IMR-90 (cell line): ENCODE data around the gene PADI1. TPM values are rescaled to one million over a fixed set of nuclear protein-coding genes. Genes with fewer than 3 reads are reported as not detected.

Experiments used
- ATAC-seq: fragments of 200-7000 bp; cut with Tn5 transposase; 2 replicates; pipeline ENCODE4 v1.9.1; 2020; ENCODE audit warnings: low read depth, mild to moderate bottlenecking, moderate library complexity
- BruUV-seq: library from RNA; stranded (reverse); fragments of 400-500 nt; replicated peaks from 2 replicates; lab custom pipeline; 2021; lab: Mats Ljungman, UMichigan
- CTCF ChIA-PET: fragments of 300-600 bp; formaldehyde crosslinking; extraction: SDS; loops from one replicate; lab custom pipeline; 2021; ENCODE audit warnings: antibody characterized with exemption; lab: Yijun Ruan, JAX
- POLR2A ChIA-PET: fragments of 300-600 bp; sonication (Branson Sonifier 250); formaldehyde crosslinking; loops from one replicate; lab custom pipeline; 2022; ENCODE audit warnings: antibody characterized with exemption; ENCODE audit not compliant: unreplicated experiment; lab: Charles Lee
- DNase-seq: peaks from one replicate; pipeline ENCODE4 v3.0.0; 2013
- H2AFZ ChIP-seq: replicated peaks from 2 replicates; pipeline ENCODE3; 2013; ENCODE audit warnings: low read length, mild to moderate bottlenecking; ENCODE audit not compliant: poor library complexity
- H2AK5ac ChIP-seq: 2 replicates; pipeline ENCODE4 v1.6.1; 2013; ENCODE audit warnings: low read depth, low read length, inconsistent platforms
- H2AK9ac ChIP-seq: replicated peaks from 2 replicates; pipeline ENCODE3; 2013; ENCODE audit warnings: mild to moderate bottlenecking, low read depth, low read length, moderate library complexity; ENCODE audit not compliant: poor library complexity
- H2BK120ac ChIP-seq: 2 replicates; pipeline ENCODE4 v1.6.1; 2013; ENCODE audit warnings: low read depth, low read length, inconsistent platforms
- H2BK15ac ChIP-seq: 3 replicates; pipeline ENCODE4 v1.6.1; 2013; ENCODE audit warnings: low read depth, low read length, inconsistent platforms
- H2BK20ac ChIP-seq: 2 replicates; pipeline ENCODE4 v1.6.1; 2013; ENCODE audit warnings: low read depth, mild to moderate bottlenecking, inconsistent platforms, low read length, moderate library complexity
- H2BK5ac ChIP-seq: 2 replicates; pipeline ENCODE4 v1.6.1; 2013; ENCODE audit warnings: mild to moderate bottlenecking, low read depth, low read length, inconsistent platforms; ENCODE audit not compliant: poor library complexity, severe bottlenecking
- H3K14ac ChIP-seq: replicated peaks from 2 replicates; pipeline ENCODE4 v1.6.1; 2013; ENCODE audit warnings: low read depth, low read length, inconsistent platforms
- H3K18ac ChIP-seq: 2 replicates; pipeline ENCODE4 v1.6.1; 2013; ENCODE audit warnings: low read depth, low read length, control low read depth
- H3K23ac ChIP-seq: 2 replicates; pipeline ENCODE4 v1.6.1; 2013; ENCODE audit warnings: low read depth, low read length, inconsistent platforms
- H3K27ac ChIP-seq: 2 replicates; pipeline ENCODE4 v1.5.1; 2013; ENCODE audit warnings: mild to moderate bottlenecking, control low read depth, low read length; ENCODE audit not compliant: insufficient read depth
- H3K27me3 ChIP-seq: 2 replicates; pipeline ENCODE4 v1.6.1; 2013; ENCODE audit warnings: low read length; ENCODE audit not compliant: control insufficient read depth, insufficient read depth
- H3K36me3 ChIP-seq: 2 replicates; pipeline ENCODE4 v1.6.1; 2013; ENCODE audit warnings: low read length, mixed read lengths; ENCODE audit not compliant: control insufficient read depth, insufficient read depth
- H3K4ac ChIP-seq: 2 replicates; pipeline ENCODE4 v1.6.1; 2013; ENCODE audit warnings: low read depth, low read length, inconsistent platforms
- H3K4me1 ChIP-seq: 2 replicates; pipeline ENCODE4 v1.6.1; 2013; ENCODE audit warnings: low read length, mixed read lengths; ENCODE audit not compliant: control insufficient read depth, insufficient read depth
- H3K4me2 ChIP-seq: 2 replicates; pipeline ENCODE4 v1.6.1; 2013; ENCODE audit warnings: low read depth, mild to moderate bottlenecking, control low read depth, low read length, moderate library complexity
- H3K4me3 ChIP-seq: 2 replicates; pipeline ENCODE4 v1.5.1; 2013; ENCODE audit warnings: low read depth, mild to moderate bottlenecking, control low read depth, low read length, moderate library complexity; ENCODE audit not compliant: insufficient read depth
- H3K56ac ChIP-seq: 2 replicates; pipeline ENCODE4 v1.6.1; 2013; ENCODE audit warnings: low read length, inconsistent platforms; ENCODE audit not compliant: insufficient read depth; ENCODE audit errors: extremely low read depth
- H3K79me1 ChIP-seq, 2 experiments: 2 replicates each; pipeline ENCODE4 v1.6.1; 2013; ENCODE audit warnings: low read length in 2 of 2, inconsistent platforms in 1 of 2, low read depth in 1 of 2
- H3K9ac ChIP-seq: 2 replicates; pipeline ENCODE4 v1.6.1; 2013; ENCODE audit warnings: low read depth, low read length, control low read depth
- H3K9me1 ChIP-seq: 2 replicates; pipeline ENCODE4 v1.6.1; 2013; ENCODE audit warnings: low read length, inconsistent platforms; ENCODE audit not compliant: insufficient read depth
- H3K9me3 ChIP-seq: 2 replicates; pipeline ENCODE4 v1.6.1; 2013; ENCODE audit warnings: low read length; ENCODE audit not compliant: control insufficient read depth, insufficient read depth
- H4K20me1 ChIP-seq: 2 replicates; pipeline ENCODE4 v1.6.1; 2013; ENCODE audit warnings: low read length, inconsistent platforms; ENCODE audit not compliant: insufficient read depth
- H4K5ac ChIP-seq: 2 replicates; pipeline ENCODE4 v1.6.1; 2013; ENCODE audit warnings: mild to moderate bottlenecking, low read depth, low read length, control low read depth
- H4K8ac ChIP-seq, 2 experiments: 2 replicates each; pipeline ENCODE4 v1.6.1; 2013; ENCODE audit warnings: low read depth in 2 of 2, low read length in 2 of 2, control low read depth in 1 of 2, inconsistent platforms in 1 of 2
- H4K91ac ChIP-seq: 2 replicates; pipeline ENCODE4 v1.6.1; 2013; ENCODE audit warnings: low read depth, low read length, inconsistent platforms; ENCODE audit not compliant: insufficient read depth
- BHLHE40 ChIP-seq: fragments of 150-350 bp; IDR thresholded peaks from 2 replicates; pipeline ENCODE4 v1.6.1; 2016; ENCODE audit warnings: mild to moderate bottlenecking, low read depth, low read length
- CHD1 ChIP-seq: IDR thresholded peaks from 2 replicates; pipeline ENCODE4 v1.6.1; 2012; ENCODE audit warnings: low read depth, low read length, improper control_type of control experiment
- FOS ChIP-seq: fragments of 150-350 bp; IDR thresholded peaks from 2 replicates; pipeline ENCODE4 v1.6.1; 2016; ENCODE audit warnings: low read depth, low read length
- MAFK ChIP-seq: IDR thresholded peaks from 2 replicates; pipeline ENCODE4 v1.6.1; 2012; ENCODE audit warnings: low read depth, low read length, improper control_type of control experiment
- MAZ ChIP-seq: IDR thresholded peaks from 2 replicates; pipeline ENCODE4 v1.6.1; 2012; ENCODE audit warnings: low read depth, mild to moderate bottlenecking, low read length, improper control_type of control experiment, moderate library complexity, borderline replicate concordance
- MXI1 ChIP-seq: IDR thresholded peaks from 2 replicates; pipeline ENCODE4 v1.6.1; 2012; ENCODE audit warnings: low read depth, mild to moderate bottlenecking, low read length, moderate library complexity, borderline replicate concordance
- NFE2L2 ChIP-seq: fragments of 150-350 bp; IDR thresholded peaks from 2 replicates; pipeline ENCODE4 v1.6.1; 2016; ENCODE audit warnings: low read depth, mild to moderate bottlenecking, low read length
- POLR2A ChIP-seq: IDR thresholded peaks from 2 replicates; pipeline ENCODE4 v1.6.1; 2012; ENCODE audit warnings: mild to moderate bottlenecking, low read depth, low read length
- RAD21 ChIP-seq: IDR thresholded peaks from 2 replicates; pipeline ENCODE4 v1.6.1; 2012; ENCODE audit warnings: low read length, improper control_type of control experiment
- RCOR1 ChIP-seq: IDR thresholded peaks from 2 replicates; pipeline ENCODE4 v1.6.1; 2012; ENCODE audit warnings: mild to moderate bottlenecking, low read length, improper control_type of control experiment; ENCODE audit not compliant: insufficient replicate concordance
- RFX5 ChIP-seq: IDR thresholded peaks from 2 replicates; pipeline ENCODE4 v1.8.0; 2012; ENCODE audit warnings: low read depth, mild to moderate bottlenecking, low read length, moderate library complexity
- SMC3 ChIP-seq: fragments of 150-350 bp; IDR thresholded peaks from 2 replicates; pipeline ENCODE4 v1.6.1; 2016; ENCODE audit warnings: low read depth, mild to moderate bottlenecking, antibody characterized with exemption, low read length, moderate library complexity
- WGBS, 2 experiments: methylation state at CpG; one replicate each; pipeline versions ENCODE4 v1.1.5 to v1.1.7; 2013; ENCODE audit warnings: missing lambda C conversion rate in 2 of 2; ENCODE audit not compliant: insufficient read length in 1 of 2; ENCODE audit errors: extremely low coverage in 2 of 2; 5-methylcytosine and 5-hydroxymethylcytosine counted together
- dilution Hi-C: fragments of 300-500 bp; cut with HindIII; formaldehyde crosslinking; loops from one replicate; pipeline ENCODE4 v1.14.3; 2018; ENCODE audit warnings: low sequenced_read_pairs; ENCODE audit not compliant: unreplicated experiment
- in situ Hi-C: fragments of 300-500 bp; cut with MboI; formaldehyde crosslinking; loops from 3 replicates; pipeline ENCODE4 v1.14.3; 2019; ENCODE audit warnings: low sequenced_read_pairs, inconsistent platforms, mixed read lengths
- intact Hi-C: fragments of 100-400 bp; cut with micrococcal nuclease; formaldehyde crosslinking; loops from 2 replicates; pipeline ENCODE4 v1.10.0; 2022
- polyA plus RNA-seq, 3 experiments: library from polyadenylated mRNA; depleted of rRNA; stranded (reverse); fragments of >200 nt; gene quantifications; 2 replicates each; pipeline ENCODE4 v1.2.3, GENCODE V29; 2012; ENCODE audit warnings: low replicate concordance in 1 of 3
- total RNA-seq: library from RNA; depleted of rRNA; stranded (reverse); fragments of >200 nt; gene quantifications from 2 replicates; pipeline ENCODE4 v1.2.3, GENCODE V29; 2012
- TF ChIP-seq, protein P1 (sequence below): fragments of 150-350 bp; IDR thresholded peaks from 2 replicates; pipeline ENCODE4 v1.6.1; 2016; ENCODE audit warnings: low read depth, mild to moderate bottlenecking, low read length, moderate library complexity, borderline replicate concordance
- TF ChIP-seq, protein P2 (sequence below): conservative IDR thresholded peaks from 2 replicates; pipeline ENCODE4 v1.5.1; 2012; ENCODE audit warnings: mild to moderate bottlenecking, low read depth, low read length, improper control_type of control experiment
- TF ChIP-seq, protein P3 (sequence below): fragments of 150-350 bp; IDR thresholded peaks from 2 replicates; pipeline ENCODE4 v1.6.1; 2017; ENCODE audit warnings: mild to moderate bottlenecking, antibody characterized with exemption, low read length, low read depth

Gene PADI1
- total and polyA plus RNA-seq, 2 of the 4 experiments (the other 2 are of a cell fraction): 0.17 TPM; not detected in 1

DNA sequence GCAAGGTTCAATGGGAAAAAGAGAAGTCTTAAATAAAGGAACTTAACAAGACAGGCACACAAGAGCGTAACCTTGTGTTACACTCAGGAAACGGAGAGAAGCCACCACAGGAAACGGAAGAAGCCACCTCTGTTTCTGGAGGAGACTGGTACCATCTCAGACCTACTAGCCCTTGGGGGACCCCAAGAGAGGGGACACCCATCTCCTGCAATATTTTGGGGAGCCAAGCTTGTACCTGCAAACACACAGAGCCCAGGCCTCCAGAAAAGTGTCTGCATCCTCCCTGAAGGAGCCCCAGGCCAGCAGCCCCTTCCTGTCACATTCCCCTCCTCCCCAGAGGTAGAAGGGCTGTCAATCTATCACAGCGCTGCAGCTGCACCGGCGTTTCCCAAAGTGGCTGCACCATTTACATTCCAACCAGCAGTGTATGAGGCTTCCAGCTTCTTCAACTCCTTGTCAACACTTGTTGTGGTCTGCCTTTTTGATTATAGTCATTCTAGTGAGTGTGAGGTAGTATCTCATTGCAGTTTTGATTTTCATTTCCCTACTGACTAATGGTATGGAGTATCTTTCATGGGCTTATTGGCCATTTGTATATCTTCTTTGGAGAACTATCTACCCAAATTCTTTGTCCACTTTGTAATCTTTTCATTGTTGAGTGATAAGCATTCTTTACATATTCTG lies 23.0 kb upstream of the PADI1 start:
- in situ Hi-C loops: no loop called here
- no peaks in the 10 kb centered on the region for H3K4me1 ChIP-seq
- no peak overlapping the region for H2AFZ ChIP-seq

More for the DNA sequence above, 23.0 kb upstream of the PADI1 start:
- H3K79me1 ChIP-seq: no peaks in the 10 kb centered on the region
- H2AK9ac ChIP-seq: no peak overlapping the region
- no peaks in the 10 kb centered on the region; the same call in 1 of the 2 replicates for H3K27me3 ChIP-seq
- no peak overlapping the region for H3K4ac ChIP-seq
- no peak overlapping the region for H2BK20ac ChIP-seq
- intact Hi-C loops: no loop called here
- H4K8ac ChIP-seq: no peak overlapping the region; a peak in 1 of 4 replicates
- DNase-seq (no peak), ATAC-seq (no peak; the same call in 1 of the 2 replicates)
- BruUV-seq: no TSS peak
- no peak overlapping the region for H3K4me2 ChIP-seq
- H4K5ac ChIP-seq: no peak overlapping the region
- TF ChIP-seq POLR2A (no peak), RFX5 (no peak), RCOR1 (no peak), CHD1 (no peak), SMC3 (no peak), RAD21 (no peak), FOS (no peak), NFE2L2 (no peak), BHLHE40 (no peak), MAZ (no peak), MAFK (no peak), MXI1 (no peak)
- TF ChIP-seq, protein P1, sequence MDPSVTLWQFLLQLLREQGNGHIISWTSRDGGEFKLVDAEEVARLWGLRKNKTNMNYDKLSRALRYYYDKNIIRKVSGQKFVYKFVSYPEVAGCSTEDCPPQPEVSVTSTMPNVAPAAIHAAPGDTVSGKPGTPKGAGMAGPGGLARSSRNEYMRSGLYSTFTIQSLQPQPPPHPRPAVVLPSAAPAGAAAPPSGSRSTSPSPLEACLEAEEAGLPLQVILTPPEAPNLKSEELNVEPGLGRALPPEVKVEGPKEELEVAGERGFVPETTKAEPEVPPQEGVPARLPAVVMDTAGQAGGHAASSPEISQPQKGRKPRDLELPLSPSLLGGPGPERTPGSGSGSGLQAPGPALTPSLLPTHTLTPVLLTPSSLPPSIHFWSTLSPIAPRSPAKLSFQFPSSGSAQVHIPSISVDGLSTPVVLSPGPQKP: no peak
- TF ChIP-seq, protein P2, sequence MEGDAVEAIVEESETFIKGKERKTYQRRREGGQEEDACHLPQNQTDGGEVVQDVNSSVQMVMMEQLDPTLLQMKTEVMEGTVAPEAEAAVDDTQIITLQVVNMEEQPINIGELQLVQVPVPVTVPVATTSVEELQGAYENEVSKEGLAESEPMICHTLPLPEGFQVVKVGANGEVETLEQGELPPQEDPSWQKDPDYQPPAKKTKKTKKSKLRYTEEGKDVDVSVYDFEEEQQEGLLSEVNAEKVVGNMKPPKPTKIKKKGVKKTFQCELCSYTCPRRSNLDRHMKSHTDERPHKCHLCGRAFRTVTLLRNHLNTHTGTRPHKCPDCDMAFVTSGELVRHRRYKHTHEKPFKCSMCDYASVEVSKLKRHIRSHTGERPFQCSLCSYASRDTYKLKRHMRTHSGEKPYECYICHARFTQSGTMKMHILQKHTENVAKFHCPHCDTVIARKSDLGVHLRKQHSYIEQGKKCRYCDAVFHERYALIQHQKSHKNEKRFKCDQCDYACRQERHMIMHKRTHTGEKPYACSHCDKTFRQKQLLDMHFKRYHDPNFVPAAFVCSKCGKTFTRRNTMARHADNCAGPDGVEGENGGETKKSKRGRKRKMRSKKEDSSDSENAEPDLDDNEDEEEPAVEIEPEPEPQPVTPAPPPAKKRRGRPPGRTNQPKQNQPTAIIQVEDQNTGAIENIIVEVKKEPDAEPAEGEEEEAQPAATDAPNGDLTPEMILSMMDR: no peak
- TF ChIP-seq, protein P3, sequence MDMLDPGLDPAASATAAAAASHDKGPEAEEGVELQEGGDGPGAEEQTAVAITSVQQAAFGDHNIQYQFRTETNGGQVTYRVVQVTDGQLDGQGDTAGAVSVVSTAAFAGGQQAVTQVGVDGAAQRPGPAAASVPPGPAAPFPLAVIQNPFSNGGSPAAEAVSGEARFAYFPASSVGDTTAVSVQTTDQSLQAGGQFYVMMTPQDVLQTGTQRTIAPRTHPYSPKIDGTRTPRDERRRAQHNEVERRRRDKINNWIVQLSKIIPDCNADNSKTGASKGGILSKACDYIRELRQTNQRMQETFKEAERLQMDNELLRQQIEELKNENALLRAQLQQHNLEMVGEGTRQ: no peak
- H2BK5ac ChIP-seq: no peak overlapping the region
- POLR2A ChIA-PET: no interaction called here
- CTCF ChIA-PET: no interaction called here
- H4K91ac ChIP-seq: no peak overlapping the region
- H2BK120ac ChIP-seq: no peak overlapping the region
- H3K9ac ChIP-seq: no peak overlapping the region
- H3K14ac ChIP-seq: no peak overlapping the region
- WGBS, 2 experiments: 71% methylated on average over 3 of the region's 6 CpGs; no CpG with 5 or more reads in 1 of the 2 experiments
- H3K18ac ChIP-seq: no peak overlapping the region
- H2BK15ac ChIP-seq: no peak overlapping the region
- no peak overlapping the region for H3K27ac ChIP-seq
- no peak overlapping the region for H3K56ac ChIP-seq
- no peaks in the 10 kb centered on the region for H3K9me1 ChIP-seq
- dilution Hi-C loops: no loop called here
- H4K20me1 ChIP-seq: no peaks in the 10 kb centered on the region
- H3K36me3 ChIP-seq: no peaks in the 10 kb centered on the region
- H2AK5ac ChIP-seq: no peak overlapping the region
- no peak overlapping the region for H3K23ac ChIP-seq
- no peaks in the 10 kb centered on the region for H3K9me3 ChIP-seq
- H3K4me3 ChIP-seq: no peak overlapping the region
